ENCODE results near the gene MTRF1L. TPM values are rescaled to one million over a fixed set of nuclear protein-coding genes. Genes with fewer than 3 reads are reported as not detected.

MTRF1L gene
- total RNA-seq, 1 experiment from 2014 or later = 8.0 TPM

GRCh38 chr6:153043719-153044118, 41.2 kb upstream of the MTRF1L start:
- CTCF ChIA-PET = no interaction called here

DNA sequence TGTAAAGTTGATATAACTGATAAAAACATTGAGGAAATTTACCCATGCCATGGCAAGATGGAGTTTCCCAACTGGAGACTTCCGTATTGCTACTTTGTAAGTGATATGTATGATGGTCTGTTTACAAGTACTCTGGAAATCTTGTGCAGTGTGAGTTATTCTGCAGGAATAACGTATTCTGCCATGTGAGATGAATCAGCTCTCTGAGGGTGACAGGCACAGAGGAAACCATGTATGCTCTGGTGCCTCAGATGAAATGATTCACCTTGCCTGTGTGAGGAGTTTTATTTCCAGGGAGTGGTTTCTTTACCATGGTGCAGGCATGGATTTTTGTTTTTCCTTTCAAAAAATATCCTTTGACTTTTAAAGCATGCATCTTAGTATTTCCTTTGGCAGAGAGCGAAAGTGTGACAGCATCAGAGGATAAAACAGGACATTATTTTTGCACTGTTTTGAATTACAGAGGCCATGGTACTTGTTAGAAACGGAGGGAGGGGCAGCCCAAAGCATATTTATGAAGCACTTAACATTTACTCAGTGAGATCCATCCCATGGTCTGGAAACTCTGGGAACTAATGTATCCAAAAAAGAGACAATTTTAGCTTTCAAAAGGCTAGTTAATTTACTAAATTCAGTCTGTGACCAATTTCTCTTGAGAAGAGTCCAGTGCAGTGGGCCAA, 36.0 kb upstream of the MTRF1L start:
- ChIA-PET POLR2A (ENCODE audit: unreplicated experiment) (no interaction called here), CTCF (no interaction called here)
- no peak overlapping the region for H3K4me2 ChIP-seq
- no peaks in the 10 kb centered on the region for H3K9me3 ChIP-seq (ENCODE audit: insufficient read depth, low read depth)
- H3F3A ChIP-seq (ENCODE audit: insufficient read depth, low read depth) = no peaks in the 10 kb centered on the region
- no peak overlapping the region for H3K4me3 ChIP-seq
- H3K4me1 ChIP-seq (replicated peaks; ENCODE audit: insufficient read depth) = no peaks in the 10 kb centered on the region
- no peak for TF ChIP-seq EZH2 (IDR thresholded peaks at IDR 0.05; ENCODE audit: low read depth)
- TF ChIP-seq, protein P1, sequence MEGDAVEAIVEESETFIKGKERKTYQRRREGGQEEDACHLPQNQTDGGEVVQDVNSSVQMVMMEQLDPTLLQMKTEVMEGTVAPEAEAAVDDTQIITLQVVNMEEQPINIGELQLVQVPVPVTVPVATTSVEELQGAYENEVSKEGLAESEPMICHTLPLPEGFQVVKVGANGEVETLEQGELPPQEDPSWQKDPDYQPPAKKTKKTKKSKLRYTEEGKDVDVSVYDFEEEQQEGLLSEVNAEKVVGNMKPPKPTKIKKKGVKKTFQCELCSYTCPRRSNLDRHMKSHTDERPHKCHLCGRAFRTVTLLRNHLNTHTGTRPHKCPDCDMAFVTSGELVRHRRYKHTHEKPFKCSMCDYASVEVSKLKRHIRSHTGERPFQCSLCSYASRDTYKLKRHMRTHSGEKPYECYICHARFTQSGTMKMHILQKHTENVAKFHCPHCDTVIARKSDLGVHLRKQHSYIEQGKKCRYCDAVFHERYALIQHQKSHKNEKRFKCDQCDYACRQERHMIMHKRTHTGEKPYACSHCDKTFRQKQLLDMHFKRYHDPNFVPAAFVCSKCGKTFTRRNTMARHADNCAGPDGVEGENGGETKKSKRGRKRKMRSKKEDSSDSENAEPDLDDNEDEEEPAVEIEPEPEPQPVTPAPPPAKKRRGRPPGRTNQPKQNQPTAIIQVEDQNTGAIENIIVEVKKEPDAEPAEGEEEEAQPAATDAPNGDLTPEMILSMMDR (conservative IDR thresholded peaks at IDR 0.05) = no peak
- no peaks in the 10 kb centered on the region for H4K20me1 ChIP-seq (ENCODE audit: insufficient read depth)
- intact Hi-C loops (cut with micrococcal nuclease; ENCODE audit: unreplicated experiment) = loop anchor here (10.0 kb wide), 2 partner anchors 906 to 1006 kb away; no protein-coding TSS in a partner anchor
- BruUV-seq (replicated peaks) = no TSS peak
- H3K27me3 ChIP-seq (ENCODE audit: insufficient read depth, low read depth) = no peaks in the 10 kb centered on the region
- H3K9me2 ChIP-seq (ENCODE audit: insufficient read depth) = no peaks in the 10 kb centered on the region
- no peaks in the 10 kb centered on the region for H3K79me2 ChIP-seq (ENCODE audit: low read depth)
- DNase-seq = no peak
- H3K27ac ChIP-seq = no peak overlapping the region
- H3K36me3 ChIP-seq (ENCODE audit: low read depth) = no peaks in the 10 kb centered on the region
- no peak overlapping the region for H2AFZ ChIP-seq

More at GRCh38 chr6:153043719-153044118, 41.2 kb upstream of the MTRF1L start:
- Histone ChIP-seq H2AFZ (no peak overlapping the region), H3K27ac (no peak overlapping the region), H3K36me3 (ENCODE audit: low read depth) (no peaks in the 10 kb centered on the region), H3K9me3 (ENCODE audit: insufficient read depth, low read depth) (no peaks in the 10 kb centered on the region), H4K20me1 (ENCODE audit: insufficient read depth) (no peaks in the 10 kb centered on the region), H3K9me2 (ENCODE audit: insufficient read depth) (no peaks in the 10 kb centered on the region; the same call in 1 of the 2 replicates), H3K27me3 (ENCODE audit: insufficient read depth, low read depth) (no peaks in the 10 kb centered on the region), H3K4me1 (replicated peaks; ENCODE audit: insufficient read depth) (peaks cover 8% of the 10 kb centered on the region), H3F3A (ENCODE audit: insufficient read depth, low read depth) (no peaks in the 10 kb centered on the region), H3K4me2 (no peak overlapping the region), H3K4me3 (no peak overlapping the region), H3K79me2 (ENCODE audit: low read depth) (no peaks in the 10 kb centered on the region)
- POLR2A ChIA-PET (ENCODE audit: unreplicated experiment) = no interaction called here
- BruUV-seq (replicated peaks) = no TSS peak
- intact Hi-C loops (cut with micrococcal nuclease; ENCODE audit: unreplicated experiment) = no loop called here
- TF ChIP-seq EZH2 (IDR thresholded peaks at IDR 0.05; ENCODE audit: low read depth) = no peak
- TF ChIP-seq, protein P1 (conservative IDR thresholded peaks at IDR 0.05) = no peak
- no peak for DNase-seq

GRCh38 chr6:153034139-153034538, 31.6 kb upstream of the MTRF1L start:
- TF ChIP-seq EZH2 (IDR thresholded peaks at IDR 0.05; ENCODE audit: low read depth) = no peak
- TF ChIP-seq, protein P1 (conservative IDR thresholded peaks at IDR 0.05) = no peak
- H3K79me2 ChIP-seq (ENCODE audit: low read depth) = no peaks in the 10 kb centered on the region
- no peaks in the 10 kb centered on the region for H4K20me1 ChIP-seq (ENCODE audit: insufficient read depth)
- intact Hi-C loops (cut with micrococcal nuclease; ENCODE audit: unreplicated experiment) = loop anchor here (5.0 to 10.0 kb wide), 3 partner anchors 93 to 1011 kb away; no protein-coding TSS in a partner anchor
- POLR2A ChIA-PET (ENCODE audit: unreplicated experiment) = no interaction called here
- H3K4me1 ChIP-seq (replicated peaks; ENCODE audit: insufficient read depth) = peaks cover 20% of the 10 kb centered on the region
- no peak overlapping the region for H3K4me2 ChIP-seq
- BruUV-seq (replicated peaks) = no TSS peak
- no peaks in the 10 kb centered on the region for H3K36me3 ChIP-seq (ENCODE audit: low read depth)
- no peaks in the 10 kb centered on the region for H3K9me3 ChIP-seq (ENCODE audit: insufficient read depth, low read depth)
- H3K27ac ChIP-seq = no peak overlapping the region
- no peaks in the 10 kb centered on the region for H3K27me3 ChIP-seq (ENCODE audit: insufficient read depth, low read depth)
- CTCF ChIA-PET = no interaction called here
- no peak for DNase-seq
- no peaks in the 10 kb centered on the region for H3K9me2 ChIP-seq (ENCODE audit: insufficient read depth)
- no peak overlapping the region for H2AFZ ChIP-seq
- H3K4me3 ChIP-seq = no peak overlapping the region
- H3F3A ChIP-seq (ENCODE audit: insufficient read depth, low read depth) = peaks cover 17% of the 10 kb centered on the region
